ENCODE data around the gene MYO1H.

Gene MYO1H

GRCh38 chr12:109481863-109482262, 134.2 kb downstream of the MYO1H start:
- H3K27me3 ChIP-seq (ENCODE audit: low read depth): no peaks in the 10 kb centered on the region
- peaks cover 31% of the 10 kb centered on the region for H3K36me3 ChIP-seq (replicated peaks)
- no peak for DNase-seq (ENCODE audit: low spot score in 2 of 2)
- no peaks in the 10 kb centered on the region for H3K9me3 ChIP-seq
- no peak overlapping the region for H3K4me3 ChIP-seq
- H3K4me1 ChIP-seq: no peaks in the 10 kb centered on the region; the same call in 1 of the 2 replicates
- in situ Hi-C loops (cut with MboI; ENCODE audit: low sequenced_read_pairs): no loop called here

DNA sequence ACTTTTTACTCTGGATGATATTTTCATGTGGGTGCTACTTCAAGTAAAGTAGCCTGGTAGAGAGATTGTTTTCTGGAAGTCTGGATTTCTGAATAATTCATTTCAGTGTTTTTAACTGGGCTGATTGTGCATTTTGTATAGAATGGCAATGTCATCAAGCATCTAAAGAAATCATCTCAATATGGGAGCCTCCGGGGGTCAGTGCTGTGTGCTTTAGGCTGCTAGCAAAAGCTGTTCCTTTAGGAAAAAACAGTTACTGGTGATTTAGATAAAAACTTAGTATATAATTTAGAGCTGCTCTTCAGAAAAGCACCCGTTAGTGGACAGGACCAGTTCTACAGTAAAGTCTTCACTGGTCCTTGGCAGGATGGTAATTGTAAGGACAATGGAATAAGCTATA, 134.8 kb downstream of the MYO1H start:
- in situ Hi-C loops (cut with MboI; ENCODE audit: low sequenced_read_pairs): no loop called here
- Histone ChIP-seq H3K9me3 (no peaks in the 10 kb centered on the region), H3K27me3 (ENCODE audit: low read depth) (no peaks in the 10 kb centered on the region), H3K4me1 (no peaks in the 10 kb centered on the region; the same call in 1 of the 2 replicates), H3K4me3 (no peak overlapping the region), H3K36me3 (replicated peaks) (peaks cover 37% of the 10 kb centered on the region)
- no peak for DNase-seq (ENCODE audit: low spot score in 2 of 2)

DNA sequence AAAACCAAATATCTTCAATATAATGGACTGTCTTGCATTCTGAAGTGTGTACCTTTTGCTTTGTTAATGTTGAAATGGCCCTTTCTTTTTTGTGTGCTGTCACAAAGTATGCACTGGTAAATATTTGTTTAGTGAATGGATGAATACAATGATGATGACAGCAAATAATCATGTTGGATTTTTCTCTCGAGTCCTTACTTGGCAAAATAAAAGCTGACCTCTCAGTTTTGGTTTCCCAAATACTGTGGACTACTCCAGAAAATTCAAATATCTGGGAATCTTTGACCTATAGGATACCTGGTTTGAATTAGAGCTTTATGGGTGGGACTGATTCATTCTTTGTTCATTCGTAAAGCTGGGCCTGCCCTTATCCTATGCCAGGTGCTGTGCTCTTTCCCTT, 135.2 kb downstream of the MYO1H start:
- H3K4me3 ChIP-seq: no peak overlapping the region
- no peaks in the 10 kb centered on the region; the same call in 1 of the 2 replicates for H3K4me1 ChIP-seq
- peaks cover 39% of the 10 kb centered on the region for H3K36me3 ChIP-seq (replicated peaks)
- H3K27me3 ChIP-seq (ENCODE audit: low read depth): no peaks in the 10 kb centered on the region
- in situ Hi-C loops (cut with MboI; ENCODE audit: low sequenced_read_pairs): no loop called here
- DNase-seq (ENCODE audit: low spot score in 2 of 2): no peak
- no peaks in the 10 kb centered on the region for H3K9me3 ChIP-seq

- Histone ChIP-seq H3K27me3 (ENCODE audit: low read depth) (no peaks in the 10 kb centered on the region), H3K4me1 (no peaks in the 10 kb centered on the region; the same call in 1 of the 2 replicates), H3K36me3 (replicated peaks) (peaks cover 41% of the 10 kb centered on the region), H3K4me3 (no peak overlapping the region), H3K9me3 (no peaks in the 10 kb centered on the region)
- in situ Hi-C loops (cut with MboI; ENCODE audit: low sequenced_read_pairs): no loop called here
- DNase-seq (ENCODE audit: low spot score in 2 of 2): no peak
Measured at GRCh38 chr12:109483346-109483745, 135.6 kb downstream of the MYO1H start.

DNA sequence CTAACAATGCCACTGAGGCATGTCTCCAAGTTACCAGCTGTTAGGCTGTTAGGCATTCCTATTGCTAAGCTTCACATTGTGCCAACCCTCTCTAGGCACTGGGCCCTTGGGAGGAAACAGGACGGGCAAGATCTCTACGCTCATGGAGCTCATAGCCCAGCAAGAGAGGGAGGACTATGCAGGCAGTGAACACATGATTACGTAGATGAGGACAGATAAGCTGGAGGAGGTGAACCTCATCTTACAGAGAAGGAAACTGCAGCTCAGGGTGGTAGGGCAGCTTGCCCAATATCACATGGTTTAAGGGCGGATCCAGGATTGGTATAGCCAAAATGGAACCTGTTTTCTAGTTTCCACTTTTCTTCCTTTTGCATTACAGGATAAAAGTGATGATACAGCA, 137.5 kb downstream of the MYO1H start:
- Histone ChIP-seq H3K9me3 (no peaks in the 10 kb centered on the region), H3K4me3 (no peak overlapping the region), H3K4me1 (no peaks in the 10 kb centered on the region), H3K27me3 (ENCODE audit: low read depth) (no peaks in the 10 kb centered on the region), H3K36me3 (replicated peaks) (peaks cover 60% of the 10 kb centered on the region)
- in situ Hi-C loops (cut with MboI; ENCODE audit: low sequenced_read_pairs): no loop called here
- no peak for DNase-seq (ENCODE audit: low spot score in 2 of 2)

- in situ Hi-C loops (cut with MboI; ENCODE audit: low sequenced_read_pairs): no loop called here
- DNase-seq (ENCODE audit: low spot score in 2 of 2): no peak
- Histone ChIP-seq H3K9me3 (no peaks in the 10 kb centered on the region), H3K27me3 (ENCODE audit: low read depth) (no peaks in the 10 kb centered on the region), H3K36me3 (replicated peaks) (peaks cover 76% of the 10 kb centered on the region), H3K4me1 (no peaks in the 10 kb centered on the region), H3K4me3 (no peak overlapping the region)
Measured at GRCh38 chr12:109487181-109488050, 139.7 kb downstream of the MYO1H start.

- no peaks in the 10 kb centered on the region for H3K4me1 ChIP-seq
- H3K9me3 ChIP-seq: no peaks in the 10 kb centered on the region
- in situ Hi-C loops (cut with MboI; ENCODE audit: low sequenced_read_pairs): no loop called here
- DNase-seq (ENCODE audit: low spot score in 2 of 2): no peak
- H3K27me3 ChIP-seq (ENCODE audit: low read depth): no peaks in the 10 kb centered on the region
- H3K36me3 ChIP-seq (replicated peaks): peaks cover 76% of the 10 kb centered on the region
- H3K4me3 ChIP-seq: no peak overlapping the region
Measured at GRCh38 chr12:109488051-109488665, 140.5 kb downstream of the MYO1H start.

- in situ Hi-C loops (cut with MboI; ENCODE audit: low sequenced_read_pairs): no loop called here
- DNase-seq (ENCODE audit: low spot score in 2 of 2): no peak
- Histone ChIP-seq H3K36me3 (replicated peaks) (peaks cover 71% of the 10 kb centered on the region), H3K9me3 (no peaks in the 10 kb centered on the region), H3K4me3 (no peak overlapping the region), H3K27me3 (ENCODE audit: low read depth) (no peaks in the 10 kb centered on the region), H3K4me1 (no peaks in the 10 kb centered on the region)
Measured at GRCh38 chr12:109489016-109489954, 141.6 kb downstream of the MYO1H start.

DNA sequence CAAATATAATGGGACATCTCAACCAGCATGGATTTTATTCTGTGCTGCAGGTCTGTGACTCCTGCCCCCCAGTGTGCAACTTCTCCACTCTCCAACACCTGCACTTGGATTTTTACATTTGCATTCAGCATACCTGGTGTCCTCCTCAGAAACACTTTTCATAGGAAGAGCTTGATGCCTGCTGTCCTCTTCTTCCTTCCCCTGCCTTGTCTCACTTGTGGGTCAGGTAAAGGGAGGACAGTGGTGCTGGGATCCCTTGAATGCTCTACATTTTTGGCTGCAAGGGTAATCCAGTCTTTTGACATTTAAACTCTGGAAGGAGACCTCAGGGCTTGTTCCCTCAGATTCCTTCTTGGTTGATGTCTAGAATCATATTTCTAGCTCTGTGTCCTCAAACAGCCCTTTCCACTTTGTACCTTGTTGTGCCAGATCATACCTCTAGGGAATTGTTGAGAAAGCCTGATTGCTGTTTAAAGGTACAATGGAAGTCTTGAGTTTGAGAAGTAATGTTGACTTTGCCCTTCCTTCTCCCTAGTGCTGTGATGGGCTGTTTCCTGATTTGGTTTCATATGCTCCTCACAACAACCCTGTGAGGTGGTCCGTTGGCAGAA, 142.4 kb downstream of the MYO1H start:
- Histone ChIP-seq H3K4me3 (no peak overlapping the region), H3K9me3 (no peaks in the 10 kb centered on the region), H3K36me3 (replicated peaks) (peaks cover 70% of the 10 kb centered on the region), H3K4me1 (no peaks in the 10 kb centered on the region), H3K27me3 (ENCODE audit: low read depth) (no peaks in the 10 kb centered on the region)
- no peak for DNase-seq (ENCODE audit: low spot score in 2 of 2)
- in situ Hi-C loops (cut with MboI; ENCODE audit: low sequenced_read_pairs): no loop called here

- Histone ChIP-seq H3K9me3 (no peaks in the 10 kb centered on the region), H3K36me3 (replicated peaks) (peaks cover 65% of the 10 kb centered on the region), H3K4me3 (no peak overlapping the region), H3K4me1 (no peaks in the 10 kb centered on the region), H3K27me3 (ENCODE audit: low read depth) (no peaks in the 10 kb centered on the region)
- in situ Hi-C loops (cut with MboI; ENCODE audit: low sequenced_read_pairs): no loop called here
- DNase-seq (ENCODE audit: low spot score in 2 of 2): no peak
Measured at GRCh38 chr12:109491671-109492070, 144.0 kb downstream of the MYO1H start.

DNA sequence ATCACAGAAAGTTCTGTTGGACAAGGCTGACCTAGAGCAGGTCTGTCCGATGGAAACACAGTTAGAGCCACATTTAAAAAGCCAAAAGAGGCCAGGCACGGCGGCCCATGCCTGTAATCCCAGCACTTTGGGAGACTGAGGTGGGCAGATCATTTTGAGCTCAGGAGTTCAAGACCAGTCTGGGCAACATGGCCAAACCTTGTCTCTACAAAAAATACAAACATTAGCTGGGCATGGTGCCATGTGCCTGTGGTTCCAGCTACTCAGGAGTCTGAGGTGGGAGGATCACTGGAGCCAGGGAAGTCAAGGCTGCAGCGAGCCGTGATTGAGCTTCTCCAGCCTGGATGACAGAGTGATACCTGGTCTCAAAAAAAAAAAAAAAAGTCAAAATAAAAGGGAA, 144.7 kb downstream of the MYO1H start:
- H3K9me3 ChIP-seq: no peaks in the 10 kb centered on the region
- no peaks in the 10 kb centered on the region for H3K4me1 ChIP-seq
- no peak overlapping the region for H3K4me3 ChIP-seq
- DNase-seq (ENCODE audit: low spot score in 2 of 2): no peak
- no peaks in the 10 kb centered on the region for H3K27me3 ChIP-seq (ENCODE audit: low read depth)
- in situ Hi-C loops (cut with MboI; ENCODE audit: low sequenced_read_pairs): no loop called here
- peaks cover 58% of the 10 kb centered on the region for H3K36me3 ChIP-seq (replicated peaks)

DNA sequence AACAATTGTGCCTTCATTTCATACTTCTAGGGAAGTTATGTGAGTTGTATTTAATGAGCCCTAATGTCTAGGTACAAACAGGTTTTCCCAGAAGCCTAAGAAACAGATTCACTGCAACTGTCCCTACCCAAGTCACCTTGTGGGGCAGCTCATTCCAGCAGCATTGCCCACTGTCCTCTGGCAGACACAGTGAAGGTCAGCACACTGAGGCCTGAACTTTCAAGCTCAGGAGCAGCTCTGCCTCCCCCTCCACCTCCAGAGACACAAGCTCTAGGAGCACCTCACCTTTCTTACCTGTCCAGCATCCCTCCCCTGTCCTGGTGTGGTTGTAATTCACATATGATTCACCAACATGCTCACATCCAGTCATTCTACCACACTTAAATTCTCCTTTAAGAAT, 145.4 kb downstream of the MYO1H start:
- Histone ChIP-seq H3K4me1 (no peaks in the 10 kb centered on the region), H3K4me3 (no peak overlapping the region), H3K36me3 (replicated peaks) (peaks cover 59% of the 10 kb centered on the region), H3K27me3 (ENCODE audit: low read depth) (no peaks in the 10 kb centered on the region), H3K9me3 (no peaks in the 10 kb centered on the region)
- no peak for DNase-seq (ENCODE audit: low spot score in 2 of 2)
- in situ Hi-C loops (cut with MboI; ENCODE audit: low sequenced_read_pairs): no loop called here

DNA sequence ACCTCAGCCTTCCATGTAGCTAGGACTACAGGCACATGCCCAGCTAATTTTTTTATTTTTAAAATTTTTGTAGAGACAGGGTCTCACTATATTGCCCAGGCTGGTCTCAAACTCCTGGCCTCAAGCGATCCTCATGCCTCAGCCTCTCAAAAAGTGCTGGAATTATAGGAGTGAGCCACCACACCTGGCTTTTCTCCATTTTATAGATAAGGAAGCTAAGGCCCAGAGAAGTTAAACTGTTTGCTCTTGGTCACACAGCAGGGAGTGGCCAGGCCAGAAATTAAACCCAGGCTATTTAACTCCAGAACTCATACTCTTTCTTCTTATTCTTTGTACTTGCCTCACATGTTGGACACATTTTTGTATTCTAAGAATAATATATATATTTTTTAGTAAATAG, 146.2 kb downstream of the MYO1H start:
- Histone ChIP-seq H3K4me1 (no peaks in the 10 kb centered on the region), H3K27me3 (ENCODE audit: low read depth) (no peaks in the 10 kb centered on the region), H3K4me3 (no peak overlapping the region), H3K36me3 (replicated peaks) (peaks cover 56% of the 10 kb centered on the region), H3K9me3 (no peaks in the 10 kb centered on the region)
- in situ Hi-C loops (cut with MboI; ENCODE audit: low sequenced_read_pairs): no loop called here
- no peak for DNase-seq (ENCODE audit: low spot score in 2 of 2)

All from HAP-1 (cell line).